ENCODE measurements around the gene ZFYVE28. TPM values are rescaled to one million over a fixed set of nuclear protein-coding genes. Genes with fewer than 3 reads are reported as not detected.

Gene ZFYVE28
- total RNA-seq, 1 experiment from 2014 or later = 5.0 TPM

- DNase-seq (ENCODE audit: low read depth) = no peak
Observed at GRCh38 chr4:2353222-2354107, 65.0 kb downstream of the ZFYVE28 start.

GRCh38 chr4:2352729-2353221 is 65.7 kb downstream of the ZFYVE28 start:
- DNase-seq (ENCODE audit: low read depth) = no peak

- DNase-seq (ENCODE audit: low read depth) = no peak
Observed at GRCh38 chr4:2352171-2352570, 66.3 kb downstream of the ZFYVE28 start.

- no peak for DNase-seq (ENCODE audit: low read depth)
Observed at GRCh38 chr4:2350982-2351381, 67.5 kb downstream of the ZFYVE28 start.

GRCh38 chr4:2348786-2349185 is 69.7 kb downstream of the ZFYVE28 start:
- no peak for DNase-seq (ENCODE audit: low read depth)

- DNase-seq (ENCODE audit: low read depth) = no peak
Observed at GRCh38 chr4:2347190-2347589, 71.3 kb downstream of the ZFYVE28 start.

- no peak for DNase-seq (ENCODE audit: low read depth)
Observed at GRCh38 chr4:2343476-2343875, 75.0 kb downstream of the ZFYVE28 start.

- DNase-seq (ENCODE audit: low read depth) = no peak
Observed at GRCh38 chr4:2341911-2342652, 76.4 kb downstream of the ZFYVE28 start.

- no peak for DNase-seq (ENCODE audit: low read depth)
Observed at GRCh38 chr4:2341261-2341841, 77.1 kb downstream of the ZFYVE28 start.

- DNase-seq (ENCODE audit: low read depth) = no peak
Observed at GRCh38 chr4:2340272-2341061, 78.0 kb downstream of the ZFYVE28 start.

- no peak for DNase-seq (ENCODE audit: low read depth)
Observed at GRCh38 chr4:2339458-2340271, 78.8 kb downstream of the ZFYVE28 start.

- DNase-seq (ENCODE audit: low read depth) = no peak
Observed at GRCh38 chr4:2338754-2339457, 79.5 kb downstream of the ZFYVE28 start.

GRCh38 chr4:2337896-2338295 is 80.5 kb downstream of the ZFYVE28 start:
- DNase-seq (ENCODE audit: low read depth) = no peak

GRCh38 chr4:2337131-2337723 is 81.2 kb downstream of the ZFYVE28 start:
- DNase-seq (ENCODE audit: low read depth) = no peak

- DNase-seq (ENCODE audit: low read depth) = no peak
Observed at GRCh38 chr4:2336659-2337058, 81.8 kb downstream of the ZFYVE28 start.

- no peak for DNase-seq (ENCODE audit: low read depth)
Observed at GRCh38 chr4:2335729-2336101, 82.7 kb downstream of the ZFYVE28 start.

- no peak for DNase-seq (ENCODE audit: low read depth)
Observed at GRCh38 chr4:2334826-2335728, 83.4 kb downstream of the ZFYVE28 start.
